ENCODE measurements around the gene TRIM52. TPM values are rescaled to one million over a fixed set of nuclear protein-coding genes. Genes with fewer than 3 reads are reported as not detected.

Gene TRIM52
- total RNA-seq, 1 experiment from 2014 or later, result 9.3 TPM

DNA sequence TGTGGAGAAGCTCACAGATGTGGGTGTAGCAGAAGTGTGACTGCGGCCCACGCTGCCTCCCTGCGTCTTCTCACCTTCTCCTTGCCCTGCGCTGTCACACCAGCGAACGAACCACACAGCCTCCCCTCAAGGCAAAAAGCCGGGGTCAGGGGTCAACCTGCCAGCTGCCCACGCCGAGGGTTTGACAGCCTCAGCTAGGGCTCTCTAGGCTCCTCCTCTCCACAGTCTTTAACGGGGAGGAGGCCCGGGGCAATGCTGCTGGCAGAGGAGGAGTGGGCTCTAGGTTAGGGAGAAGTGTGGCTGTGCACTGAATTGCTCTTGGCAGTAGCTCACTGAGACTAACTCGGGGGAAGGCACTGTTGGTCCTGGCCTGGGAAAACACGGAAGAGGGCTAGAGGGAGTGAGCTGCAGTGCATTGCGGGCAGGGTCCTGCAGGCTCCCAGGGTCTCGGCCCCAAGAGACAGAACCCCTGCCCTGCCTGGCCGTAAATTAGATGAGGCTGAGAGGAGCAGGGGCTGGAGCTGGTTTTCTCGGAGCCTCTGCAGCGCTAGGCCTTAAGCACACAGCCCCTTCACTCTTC lies 4.2 kb upstream of the TRIM52 start:
- Histone ChIP-seq H3K9me3 (ENCODE audit: control insufficient read depth, insufficient read depth, low read depth, low read length) (no peaks in the 10 kb centered on the region), H3K4me1 (ENCODE audit: control insufficient read depth, insufficient read depth, low read length) (no peaks in the 10 kb centered on the region), H3K4me3 (ENCODE audit: low read depth in 2 of 2, low read length in 2 of 2) (no peak overlapping the region), H3K36me3 (ENCODE audit: control insufficient read depth, insufficient read depth, low read length) (no peaks in the 10 kb centered on the region; the same call in 1 of the 2 replicates), H3K27me3 (ENCODE audit: control insufficient read depth, insufficient read depth, low read length) (no peaks in the 10 kb centered on the region), H3K27ac (ENCODE audit: low read length) (no peak overlapping the region)
- in situ Hi-C loops (cut with HindIII; ENCODE audit: low pct_unique_long_range_greater_than_20kb, low sequenced_read_pairs) (no loop called here), intact Hi-C loops (cut with micrococcal nuclease; ENCODE audit: unreplicated experiment) (no loop called here)
- ChIA-PET POLR2A (no interaction called here), CTCF (no interaction called here)
- no peak for ATAC-seq
- no TSS peak for BruUV-seq (replicated peaks)
- TF ChIP-seq, protein P1, sequence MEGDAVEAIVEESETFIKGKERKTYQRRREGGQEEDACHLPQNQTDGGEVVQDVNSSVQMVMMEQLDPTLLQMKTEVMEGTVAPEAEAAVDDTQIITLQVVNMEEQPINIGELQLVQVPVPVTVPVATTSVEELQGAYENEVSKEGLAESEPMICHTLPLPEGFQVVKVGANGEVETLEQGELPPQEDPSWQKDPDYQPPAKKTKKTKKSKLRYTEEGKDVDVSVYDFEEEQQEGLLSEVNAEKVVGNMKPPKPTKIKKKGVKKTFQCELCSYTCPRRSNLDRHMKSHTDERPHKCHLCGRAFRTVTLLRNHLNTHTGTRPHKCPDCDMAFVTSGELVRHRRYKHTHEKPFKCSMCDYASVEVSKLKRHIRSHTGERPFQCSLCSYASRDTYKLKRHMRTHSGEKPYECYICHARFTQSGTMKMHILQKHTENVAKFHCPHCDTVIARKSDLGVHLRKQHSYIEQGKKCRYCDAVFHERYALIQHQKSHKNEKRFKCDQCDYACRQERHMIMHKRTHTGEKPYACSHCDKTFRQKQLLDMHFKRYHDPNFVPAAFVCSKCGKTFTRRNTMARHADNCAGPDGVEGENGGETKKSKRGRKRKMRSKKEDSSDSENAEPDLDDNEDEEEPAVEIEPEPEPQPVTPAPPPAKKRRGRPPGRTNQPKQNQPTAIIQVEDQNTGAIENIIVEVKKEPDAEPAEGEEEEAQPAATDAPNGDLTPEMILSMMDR (IDR thresholded peaks at IDR 0.05), result no peak
- TF ChIP-seq, protein P2, sequence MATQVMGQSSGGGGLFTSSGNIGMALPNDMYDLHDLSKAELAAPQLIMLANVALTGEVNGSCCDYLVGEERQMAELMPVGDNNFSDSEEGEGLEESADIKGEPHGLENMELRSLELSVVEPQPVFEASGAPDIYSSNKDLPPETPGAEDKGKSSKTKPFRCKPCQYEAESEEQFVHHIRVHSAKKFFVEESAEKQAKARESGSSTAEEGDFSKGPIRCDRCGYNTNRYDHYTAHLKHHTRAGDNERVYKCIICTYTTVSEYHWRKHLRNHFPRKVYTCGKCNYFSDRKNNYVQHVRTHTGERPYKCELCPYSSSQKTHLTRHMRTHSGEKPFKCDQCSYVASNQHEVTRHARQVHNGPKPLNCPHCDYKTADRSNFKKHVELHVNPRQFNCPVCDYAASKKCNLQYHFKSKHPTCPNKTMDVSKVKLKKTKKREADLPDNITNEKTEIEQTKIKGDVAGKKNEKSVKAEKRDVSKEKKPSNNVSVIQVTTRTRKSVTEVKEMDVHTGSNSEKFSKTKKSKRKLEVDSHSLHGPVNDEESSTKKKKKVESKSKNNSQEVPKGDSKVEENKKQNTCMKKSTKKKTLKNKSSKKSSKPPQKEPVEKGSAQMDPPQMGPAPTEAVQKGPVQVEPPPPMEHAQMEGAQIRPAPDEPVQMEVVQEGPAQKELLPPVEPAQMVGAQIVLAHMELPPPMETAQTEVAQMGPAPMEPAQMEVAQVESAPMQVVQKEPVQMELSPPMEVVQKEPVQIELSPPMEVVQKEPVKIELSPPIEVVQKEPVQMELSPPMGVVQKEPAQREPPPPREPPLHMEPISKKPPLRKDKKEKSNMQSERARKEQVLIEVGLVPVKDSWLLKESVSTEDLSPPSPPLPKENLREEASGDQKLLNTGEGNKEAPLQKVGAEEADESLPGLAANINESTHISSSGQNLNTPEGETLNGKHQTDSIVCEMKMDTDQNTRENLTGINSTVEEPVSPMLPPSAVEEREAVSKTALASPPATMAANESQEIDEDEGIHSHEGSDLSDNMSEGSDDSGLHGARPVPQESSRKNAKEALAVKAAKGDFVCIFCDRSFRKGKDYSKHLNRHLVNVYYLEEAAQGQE (IDR thresholded peaks at IDR 0.05; ENCODE audit: insufficient read depth in 1 of 2, low read depth in 2 of 2, low read length in 1 of 2), result no peak
- TF ChIP-seq POLR2AphosphoS5 (IDR thresholded peaks at IDR 0.05; ENCODE audit: low read depth, low read length), result no peak
- no peak for TF ChIP-seq SIN3A (IDR thresholded peaks at IDR 0.05; ENCODE audit: borderline replicate concordance, insufficient read depth, low read depth, low read length)
- TF ChIP-seq TCF7L2 (IDR thresholded peaks at IDR 0.05; ENCODE audit: low read depth, low read length), result no peak
- DNase-seq (ENCODE audit: low read depth, low spot score), result no peak

DNA sequence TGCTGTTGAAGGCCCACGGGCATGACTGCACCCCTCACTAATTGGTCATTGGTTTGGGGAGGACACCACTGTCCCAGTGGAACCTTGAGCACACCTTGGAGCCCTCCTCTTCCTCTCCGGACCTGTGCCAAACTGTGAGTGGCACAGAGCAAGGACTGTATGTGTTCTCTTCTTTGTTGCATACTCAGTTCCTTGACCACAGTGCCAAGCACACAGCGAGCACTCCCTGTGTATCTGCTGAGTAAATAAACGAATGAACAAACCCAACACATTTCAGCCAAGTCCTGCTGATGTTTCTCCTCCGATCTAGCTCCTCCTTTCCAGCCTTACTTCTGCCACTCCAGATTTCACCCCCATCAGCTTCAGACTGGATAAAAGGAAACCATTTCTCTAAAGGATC lies 2.7 kb upstream of the TRIM52 start:
- H3K9me3 ChIP-seq (ENCODE audit: control insufficient read depth, insufficient read depth, low read depth, low read length), result no peaks in the 10 kb centered on the region
- no peak overlapping the region for H3K27ac ChIP-seq (ENCODE audit: low read length)
- in situ Hi-C loops (cut with HindIII; ENCODE audit: low pct_unique_long_range_greater_than_20kb, low sequenced_read_pairs) (no loop called here), intact Hi-C loops (cut with micrococcal nuclease; ENCODE audit: unreplicated experiment) (no loop called here)
- DNase-seq (ENCODE audit: low read depth, low spot score) (no peak), ATAC-seq (no peak)
- TF ChIP-seq POLR2AphosphoS5 (IDR thresholded peaks at IDR 0.05; ENCODE audit: low read depth, low read length) (no peak), TCF7L2 (IDR thresholded peaks at IDR 0.05; ENCODE audit: low read depth, low read length) (no peak), SIN3A (IDR thresholded peaks at IDR 0.05; ENCODE audit: borderline replicate concordance, insufficient read depth, low read depth, low read length) (no peak)
- TF ChIP-seq, protein P1 (IDR thresholded peaks at IDR 0.05), result no peak
- TF ChIP-seq, protein P2 (IDR thresholded peaks at IDR 0.05; ENCODE audit: insufficient read depth in 1 of 2, low read depth in 2 of 2, low read length in 1 of 2), result no peak
- H3K27me3 ChIP-seq (ENCODE audit: control insufficient read depth, insufficient read depth, low read length), result no peaks in the 10 kb centered on the region
- POLR2A ChIA-PET, result no interaction called here
- BruUV-seq (replicated peaks), result TSS peak; percentile 57
- H3K36me3 ChIP-seq (ENCODE audit: control insufficient read depth, insufficient read depth, low read length), result no peaks in the 10 kb centered on the region; the same call in 1 of the 2 replicates
- CTCF ChIA-PET, result no interaction called here
- H3K4me1 ChIP-seq (ENCODE audit: control insufficient read depth, insufficient read depth, low read length), result peaks cover 8% of the 10 kb centered on the region
- H3K4me3 ChIP-seq (ENCODE audit: low read depth in 2 of 2, low read length in 2 of 2), result no peak overlapping the region
